ENCODE results near the gene ASCL1.

The ASCL1 gene

DNA sequence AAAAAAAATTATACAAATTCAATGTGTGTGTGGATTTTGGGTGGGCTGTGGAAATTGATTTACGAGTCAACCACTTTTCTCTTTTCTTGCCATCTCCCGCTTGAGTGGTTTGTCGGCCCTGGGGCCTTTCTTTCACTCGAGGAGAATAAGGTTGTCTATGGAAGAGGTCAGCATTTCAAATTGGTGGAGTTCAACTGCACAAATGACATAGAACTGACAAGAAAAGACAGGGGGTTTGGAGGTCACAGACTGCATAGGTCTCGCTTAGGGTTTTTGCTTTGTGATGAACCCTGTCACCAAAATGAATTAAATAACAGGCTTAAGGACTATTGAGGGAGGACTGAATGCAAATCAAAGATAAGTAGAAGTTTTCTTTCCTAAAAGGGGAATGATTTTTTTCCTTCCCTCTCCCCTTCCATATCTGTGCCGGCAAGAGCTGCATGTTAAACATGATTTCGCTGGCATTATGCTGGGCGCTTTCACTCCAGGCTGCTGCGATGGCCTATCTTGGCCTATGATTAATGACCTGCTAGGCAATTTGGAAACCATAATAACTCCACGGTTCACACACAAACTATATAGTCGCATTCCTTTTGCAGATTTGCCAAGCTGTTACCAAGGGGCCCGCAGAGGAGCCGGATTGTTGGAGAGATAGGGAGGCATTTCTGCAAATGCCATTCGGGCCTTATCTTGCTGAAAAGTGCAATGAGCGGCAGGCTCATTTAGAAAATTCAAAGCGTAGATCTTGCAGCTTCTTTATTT, 20.7 kb downstream of the ASCL1 start:
- no peak for DNase-seq (ENCODE audit: low read depth)

- no peak for DNase-seq (ENCODE audit: low read depth)
These were observed 22.9 kb downstream of the ASCL1 start for GRCh38 chr12:102980350-102980749.

- no peak for DNase-seq (ENCODE audit: low read depth)
These were observed 32.9 kb downstream of the ASCL1 start for GRCh38 chr12:102990419-102990818.

DNA sequence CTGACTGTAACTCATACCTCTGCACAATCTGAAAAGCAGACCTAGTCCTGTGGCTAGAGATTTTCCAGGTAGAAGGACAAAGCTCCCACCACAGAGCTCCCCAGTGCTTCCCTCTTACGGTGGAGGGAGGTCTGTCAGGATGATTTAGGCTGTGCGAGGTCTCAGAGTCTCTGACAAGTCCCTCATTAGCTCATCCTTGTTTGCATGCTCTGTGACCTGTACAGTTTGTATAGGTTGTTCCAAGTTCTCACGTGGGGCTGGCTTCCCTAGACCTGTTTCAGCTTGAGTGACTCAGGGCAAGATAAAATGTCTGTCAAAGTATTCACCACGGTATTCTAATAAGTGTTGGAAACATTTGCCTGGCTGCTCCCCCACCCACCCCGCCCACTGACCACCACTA, 34.8 kb downstream of the ASCL1 start:
- no peak for DNase-seq (ENCODE audit: low read depth)

GRCh38 chr12:102992720-102993119, 35.2 kb downstream of the ASCL1 start:
- DNase-seq (ENCODE audit: low read depth): no peak

DNA sequence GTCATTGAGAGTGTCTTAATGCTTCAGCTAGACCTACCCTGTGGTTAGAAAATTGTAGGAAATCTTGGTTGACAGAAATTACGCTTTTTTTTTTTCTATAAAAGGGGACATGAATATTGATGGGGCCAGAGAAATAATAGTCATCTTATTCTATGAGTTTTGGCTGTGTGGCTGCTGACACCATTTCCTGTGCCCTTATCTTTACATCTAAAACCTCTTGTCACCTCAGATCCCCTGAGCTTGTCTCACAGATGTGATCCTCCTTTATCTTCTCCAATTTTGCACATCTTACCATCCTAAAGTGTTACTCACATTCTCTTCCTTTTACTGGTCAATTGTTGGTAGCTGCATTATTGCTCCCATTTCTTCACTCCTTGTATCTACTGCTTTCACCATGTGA, 36.1 kb downstream of the ASCL1 start:
- no peak for DNase-seq (ENCODE audit: low read depth)

- DNase-seq (ENCODE audit: low read depth): no peak
These were observed 37.9 kb downstream of the ASCL1 start for GRCh38 chr12:102995372-102995771.

Data from ELR (cell line).